OCI-LY1 (cell line): ENCODE measurements around the gene GABRG3.

Source experiments
- H2AFZ ChIP-seq: fragments of 200-600 bp; sonication (generic), shearing (Covaris generic); 2 replicates; pipeline ENCODE4 v1.6.0; 2014; ENCODE audit warnings: antibody characterized with exemption, mild to moderate bottlenecking, low read length
- H3F3A ChIP-seq: fragments of 200-600 bp; sonication (generic), shearing (Covaris generic); 2 replicates; pipeline ENCODE4 v1.6.0; 2014; ENCODE audit warnings: mild to moderate bottlenecking, antibody characterized with exemption, low read length, moderate library complexity; ENCODE audit not compliant: insufficient read depth
- H3K27ac ChIP-seq: fragments of 200-600 bp; sonication (generic); 2 replicates; pipeline ENCODE4 v1.5.1; 2014; ENCODE audit warnings: low read length, mixed run types, mild to moderate bottlenecking, low read depth; ENCODE audit not compliant: poor library complexity, severe bottlenecking
- H3K27me3 ChIP-seq: fragments of 200-600 bp; sonication (generic); 2 replicates; pipeline ENCODE4 v1.6.0; 2014; ENCODE audit warnings: antibody characterized with exemption, mild to moderate bottlenecking, low read length, moderate library complexity; ENCODE audit not compliant: insufficient read depth
- H3K36me3 ChIP-seq: fragments of 200-600 bp; sonication (generic); 2 replicates; pipeline ENCODE4 v1.6.1; 2014; ENCODE audit warnings: mild to moderate bottlenecking, antibody characterized with exemption, low read length, moderate library complexity, mixed read lengths; ENCODE audit not compliant: insufficient read depth
- H3K4me1 ChIP-seq: fragments of 200-600 bp; sonication (generic); 2 replicates; pipeline ENCODE4 v1.5.1; 2014; ENCODE audit warnings: mild to moderate bottlenecking, low read length, moderate library complexity; ENCODE audit not compliant: insufficient read depth, severe bottlenecking
- H3K4me2 ChIP-seq: fragments of 200-600 bp; sonication (generic), shearing (Covaris generic); 2 replicates; pipeline ENCODE4 v1.6.1; 2014; ENCODE audit warnings: low read length
- H3K4me3 ChIP-seq: fragments of 200-600 bp; sonication (generic); 2 replicates; pipeline ENCODE4 v1.5.1; 2014; ENCODE audit warnings: low read length, low read depth, mild to moderate bottlenecking, mixed read lengths; ENCODE audit not compliant: poor library complexity, severe bottlenecking
- H3K79me2 ChIP-seq: fragments of 200-600 bp; shearing (Covaris generic); 2 replicates; pipeline ENCODE4 v1.6.1; 2016; ENCODE audit warnings: mixed run types, low read length, mixed read lengths; ENCODE audit not compliant: insufficient read depth
- H3K9ac ChIP-seq: fragments of 200-600 bp; sonication (generic), shearing (Covaris generic); 2 replicates; pipeline ENCODE4 v1.6.1; 2014; ENCODE audit warnings: mild to moderate bottlenecking, low read length, mixed read lengths
- H3K9me2 ChIP-seq: fragments of 200-600 bp; sonication (generic), shearing (Covaris generic); 2 replicates; pipeline ENCODE4 v1.6.1; 2014; ENCODE audit warnings: low read depth, mild to moderate bottlenecking, low read length, mixed read lengths
- H3K9me3 ChIP-seq: fragments of 200-600 bp; shearing (Covaris generic); 2 replicates; pipeline ENCODE4 v1.6.1; 2014; ENCODE audit warnings: low read length, mixed read lengths
- H4K20me1 ChIP-seq: fragments of 200-600 bp; sonication (generic), shearing (Covaris generic); 2 replicates; pipeline ENCODE4 v1.6.0; 2016; ENCODE audit warnings: mild to moderate bottlenecking, low read length; ENCODE audit not compliant: insufficient read depth
- CTCF ChIP-seq: fragments of 200-600 bp; sonication (generic), shearing (Covaris generic); IDR thresholded peaks from 2 replicates; pipeline ENCODE4 v1.5.1; 2017; ENCODE audit warnings: mild to moderate bottlenecking, antibody characterized with exemption, low read length, moderate library complexity, mixed read lengths
- EZH2 ChIP-seq: fragments of 200-600 bp; sonication (generic), shearing (Covaris generic); IDR thresholded peaks from 2 replicates; pipeline ENCODE4 v1.8.0; 2017; ENCODE audit warnings: borderline replicate concordance, mixed run types, mild to moderate bottlenecking, antibody characterized with exemption, low read length, moderate library complexity, mixed read lengths

Gene GABRG3

GRCh38 chr15:27341780-27342343 lies 370.9 kb downstream of the GABRG3 start:
- H4K20me1 ChIP-seq, result no peaks in the 10 kb centered on the region
- no peak overlapping the region for H3K9ac ChIP-seq
- no peak overlapping the region for H3K4me2 ChIP-seq
- no peak overlapping the region for H3K4me3 ChIP-seq
- no peak overlapping the region for H2AFZ ChIP-seq
- H3K27ac ChIP-seq, result no peak overlapping the region
- no peak for TF ChIP-seq EZH2
- no peak for TF ChIP-seq CTCF
- no peaks in the 10 kb centered on the region for H3K27me3 ChIP-seq
- H3K9me3 ChIP-seq, result peaks cover under 1% of the 10 kb centered on the region; the same call in 1 of the 2 replicates
- H3K79me2 ChIP-seq, result no peaks in the 10 kb centered on the region
- no peaks in the 10 kb centered on the region for H3F3A ChIP-seq
- no peaks in the 10 kb centered on the region for H3K4me1 ChIP-seq
- no peaks in the 10 kb centered on the region for H3K9me2 ChIP-seq
- H3K36me3 ChIP-seq, result no peaks in the 10 kb centered on the region

GRCh38 chr15:27342991-27343390 lies 372.0 kb downstream of the GABRG3 start:
- TF ChIP-seq CTCF, result no peak
- no peak for TF ChIP-seq EZH2
- Histone ChIP-seq H3K9me2 (no peaks in the 10 kb centered on the region), H3F3A (no peaks in the 10 kb centered on the region), H3K27me3 (no peaks in the 10 kb centered on the region), H3K4me3 (no peak overlapping the region), H3K79me2 (no peaks in the 10 kb centered on the region), H3K27ac (no peak overlapping the region), H3K9me3 (no peaks in the 10 kb centered on the region), H3K36me3 (no peaks in the 10 kb centered on the region), H2AFZ (no peak overlapping the region), H3K9ac (no peak overlapping the region), H3K4me2 (no peak overlapping the region), H3K4me1 (no peaks in the 10 kb centered on the region), H4K20me1 (no peaks in the 10 kb centered on the region)

GRCh38 chr15:27352136-27352535 lies 381.2 kb downstream of the GABRG3 start:
- Histone ChIP-seq H3K27me3 (0 out of 2 replicates have a peak, but pooled peaks cover 3% of the 10 kb centered on the region), H2AFZ (no peak overlapping the region), H3K4me3 (no peak overlapping the region), H3K4me1 (no peaks in the 10 kb centered on the region), H3K9ac (no peak overlapping the region), H3K27ac (no peak overlapping the region), H3K4me2 (no peak overlapping the region), H3K36me3 (no peaks in the 10 kb centered on the region), H4K20me1 (no peaks in the 10 kb centered on the region), H3F3A (no peaks in the 10 kb centered on the region), H3K9me2 (no peaks in the 10 kb centered on the region), H3K9me3 (no peaks in the 10 kb centered on the region), H3K79me2 (no peaks in the 10 kb centered on the region)
- TF ChIP-seq CTCF (no peak), EZH2 (no peak)
